HG02938 (cell line): ENCODE results near the gene GRK5.

Experiments used
- ATAC-seq: cut with Tn5 transposase; IDR thresholded peaks from one replicate; pipeline ENCODE4 v1.9.1; 2021; ENCODE audit warnings: mild to moderate bottlenecking, moderate library complexity; ENCODE audit not compliant: unreplicated experiment

Gene GRK5

GRCh38 chr10:119337223-119337622 lies 129.9 kb downstream of the GRK5 start:
- no peak for ATAC-seq

DNA sequence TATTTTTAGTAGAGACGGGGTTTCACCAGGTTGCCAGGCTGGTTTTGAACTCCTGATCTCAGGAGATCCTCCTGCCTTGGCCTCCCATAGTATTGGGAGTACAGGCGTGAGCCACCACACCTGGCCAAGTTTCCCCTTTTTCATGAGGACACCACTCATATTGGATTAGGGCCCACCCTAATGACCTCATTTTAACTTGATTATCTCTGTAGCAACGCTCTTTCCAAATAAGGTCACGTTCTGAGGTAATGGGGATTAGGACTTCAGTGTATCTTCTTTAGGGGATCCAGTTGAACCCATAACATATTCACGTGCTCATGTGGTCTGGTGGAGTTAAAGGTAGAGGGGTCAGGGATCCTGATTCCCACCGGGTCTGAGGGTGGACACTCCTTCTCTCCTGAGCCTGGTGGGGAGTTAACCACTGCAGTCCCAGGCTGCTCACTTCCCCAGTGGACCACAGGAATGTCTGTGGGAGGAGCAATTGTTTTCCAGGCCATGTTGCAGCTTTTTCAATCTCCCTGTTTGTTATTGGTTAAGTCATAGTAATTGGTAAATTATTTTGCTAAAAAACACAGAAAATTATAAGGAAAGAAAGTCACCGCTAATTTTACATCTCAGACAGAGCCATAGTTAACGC lies 130.5 kb downstream of the GRK5 start:
- ATAC-seq = no peak

GRCh38 chr10:119339109-119339508 lies 131.7 kb downstream of the GRK5 start:
- ATAC-seq = no peak

- no peak for ATAC-seq
Observed at GRCh38 chr10:119340893-119341458, 133.6 kb downstream of the GRK5 start.

DNA sequence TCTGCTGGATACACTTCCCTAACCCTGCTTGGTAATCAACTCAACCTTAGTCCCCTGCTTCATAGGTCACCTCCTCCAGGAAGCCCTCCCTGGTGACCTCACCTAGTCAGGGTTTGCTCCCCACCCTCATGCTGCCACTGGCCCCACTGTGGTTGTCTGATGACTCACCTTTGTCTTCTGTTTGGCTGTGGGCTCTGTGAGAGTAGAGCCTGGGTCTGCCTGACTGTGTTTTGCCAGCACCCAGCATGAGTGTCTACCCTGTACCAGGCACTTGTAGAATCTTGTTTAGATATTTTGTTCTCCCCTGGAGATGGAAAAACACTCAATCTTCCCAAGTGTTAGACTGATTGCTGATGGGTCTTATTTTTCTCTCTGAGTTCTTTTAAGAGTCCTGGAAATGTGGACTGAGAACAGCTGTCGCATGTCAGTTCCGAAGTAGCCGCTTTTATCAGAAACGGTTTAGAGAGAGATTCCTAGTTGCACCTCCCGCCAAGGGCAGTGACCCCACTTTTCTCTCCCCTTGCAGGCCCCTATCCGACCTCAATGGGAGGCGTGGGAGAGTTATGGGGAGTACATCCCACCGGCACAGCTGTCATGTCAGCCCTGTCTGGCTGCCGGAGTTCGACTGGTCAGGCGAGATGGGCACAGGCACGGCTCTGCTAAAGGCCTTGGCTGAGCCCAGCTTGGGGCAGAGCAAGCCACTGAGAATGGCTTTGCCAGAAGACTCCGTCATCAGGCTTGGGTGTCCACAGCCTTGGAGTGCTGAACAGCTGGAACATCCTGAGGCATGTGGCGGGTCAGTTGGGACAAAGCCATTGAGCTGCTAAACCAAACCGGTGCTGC lies 134.3 kb downstream of the GRK5 start:
- no peak for ATAC-seq

GRCh38 chr10:119342335-119342734 lies 135.0 kb downstream of the GRK5 start:
- no peak for ATAC-seq

GRCh38 chr10:119343011-119343601 lies 135.7 kb downstream of the GRK5 start:
- no peak for ATAC-seq

DNA sequence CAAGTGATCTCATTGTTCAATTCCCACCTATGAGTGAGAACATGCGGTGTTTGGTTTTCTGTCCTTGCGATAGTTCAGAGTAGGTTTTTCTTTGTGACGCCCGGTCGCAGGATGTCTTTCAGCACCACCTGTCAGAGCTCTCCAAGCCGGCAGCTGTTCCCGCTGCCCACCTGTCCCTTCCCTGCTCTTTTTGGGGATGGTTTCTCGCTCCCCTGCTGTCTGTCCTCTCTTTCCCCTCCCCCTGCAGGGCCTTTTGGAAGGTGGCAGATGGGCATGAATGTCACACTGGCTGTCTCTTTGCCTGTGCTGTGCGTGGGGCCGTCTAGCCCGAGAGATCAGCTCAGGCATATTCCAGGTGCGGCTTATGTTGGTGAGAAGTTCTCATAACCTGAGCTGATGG lies 137.0 kb downstream of the GRK5 start:
- no peak for ATAC-seq

GRCh38 chr10:119346095-119346832 lies 138.9 kb downstream of the GRK5 start:
- ATAC-seq = no peak

DNA sequence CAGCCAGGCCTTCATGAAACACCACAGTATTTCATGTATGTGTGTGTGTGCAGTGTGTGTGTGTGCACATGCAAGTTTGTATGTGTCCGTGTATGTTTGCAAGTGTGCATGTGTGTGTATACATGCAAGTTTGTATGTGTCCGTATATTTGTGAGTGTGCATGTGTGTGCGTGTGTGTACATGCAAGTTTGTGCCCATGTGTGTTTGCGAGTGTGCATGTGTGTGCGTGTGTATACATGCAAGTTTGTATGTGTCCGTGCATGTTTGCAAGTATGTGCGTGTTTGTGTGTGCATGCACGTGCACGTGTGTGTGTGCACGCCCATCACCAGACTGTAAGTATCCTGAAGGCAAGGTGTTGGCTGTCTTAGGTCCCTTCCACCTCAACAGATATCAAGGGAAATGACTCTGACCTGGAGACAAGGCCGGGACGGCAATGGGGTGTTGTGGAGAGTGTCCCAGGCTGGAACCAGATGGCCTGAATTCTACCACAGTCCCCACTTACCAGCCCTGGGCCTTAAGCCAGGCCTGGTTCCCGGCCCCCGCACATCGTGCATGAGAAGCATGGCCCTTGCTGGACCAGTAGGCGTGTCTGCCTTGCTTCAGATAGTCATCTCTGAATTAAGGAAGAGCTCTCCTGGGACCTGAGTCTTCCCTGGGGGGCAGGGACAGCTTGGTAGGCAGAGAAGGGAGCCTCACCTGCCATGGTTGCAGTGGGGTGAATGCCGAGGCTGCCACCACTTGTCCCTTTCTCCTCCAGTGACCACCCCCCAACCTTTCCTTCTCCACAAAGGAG lies 140.0 kb downstream of the GRK5 start:
- ATAC-seq = no peak

DNA sequence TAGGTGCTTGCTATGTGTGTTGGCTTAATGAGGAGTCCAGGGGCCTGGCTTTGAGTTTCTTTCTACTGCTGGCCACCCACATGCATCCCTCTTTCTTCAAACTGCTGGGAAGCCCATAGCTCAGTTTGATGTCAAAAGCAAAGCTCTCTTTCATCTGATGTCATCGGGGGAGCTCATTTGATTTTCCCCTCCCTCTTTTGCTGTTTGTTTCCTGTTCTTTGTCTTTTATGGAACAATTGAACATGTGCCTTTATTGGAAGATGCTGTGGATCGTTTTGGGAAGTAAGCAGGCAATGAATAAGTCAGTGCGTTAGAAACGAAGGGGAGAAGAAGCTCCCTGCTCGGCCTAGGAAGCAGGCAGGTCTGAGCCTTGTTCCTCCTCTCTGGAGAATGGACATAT lies 140.7 kb downstream of the GRK5 start:
- no peak for ATAC-seq

DNA sequence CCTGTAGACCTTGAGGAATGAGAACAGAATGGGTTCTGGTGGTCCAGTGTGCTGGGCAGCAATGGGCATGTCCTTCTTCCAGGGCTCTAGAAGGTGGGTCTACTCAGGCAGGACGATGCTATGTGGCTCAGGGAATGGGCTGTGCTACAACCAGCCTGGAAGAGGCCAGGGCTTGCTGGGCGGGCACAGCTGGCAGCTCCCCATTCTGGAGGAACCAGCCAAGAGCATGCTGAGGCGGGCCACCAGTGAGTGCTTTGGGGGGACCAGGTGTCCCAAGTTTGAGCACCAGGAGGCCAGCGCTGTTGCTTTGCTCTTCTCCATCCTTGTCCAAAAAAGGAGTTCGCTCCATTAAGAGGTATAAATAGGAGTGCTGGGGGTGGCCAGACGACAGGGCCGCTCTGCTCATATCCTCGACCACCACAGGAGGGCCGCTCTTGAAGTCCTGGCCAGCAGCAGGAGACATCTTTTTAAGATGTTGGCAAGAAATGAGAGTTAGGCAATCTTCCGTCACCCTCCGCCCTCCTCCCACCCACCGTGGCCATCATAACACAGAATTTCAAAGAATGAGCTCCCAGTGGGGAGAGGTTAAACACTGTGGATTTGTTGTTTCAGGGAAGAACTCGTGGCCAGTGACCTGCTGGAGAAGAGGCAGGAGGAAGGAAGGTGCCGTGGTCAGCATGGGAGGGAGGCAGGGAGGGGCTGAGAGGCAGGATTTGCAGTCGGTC lies 141.3 kb downstream of the GRK5 start:
- no peak for ATAC-seq

- no peak for ATAC-seq
Observed at GRCh38 chr10:119349341-119349740, 142.0 kb downstream of the GRK5 start.

GRCh38 chr10:119349937-119350501 lies 142.6 kb downstream of the GRK5 start:
- no peak for ATAC-seq

- no peak for ATAC-seq
Observed at GRCh38 chr10:119350502-119351097, 143.2 kb downstream of the GRK5 start.

- ATAC-seq = no peak
Observed at GRCh38 chr10:119351189-119351588, 143.8 kb downstream of the GRK5 start.

DNA sequence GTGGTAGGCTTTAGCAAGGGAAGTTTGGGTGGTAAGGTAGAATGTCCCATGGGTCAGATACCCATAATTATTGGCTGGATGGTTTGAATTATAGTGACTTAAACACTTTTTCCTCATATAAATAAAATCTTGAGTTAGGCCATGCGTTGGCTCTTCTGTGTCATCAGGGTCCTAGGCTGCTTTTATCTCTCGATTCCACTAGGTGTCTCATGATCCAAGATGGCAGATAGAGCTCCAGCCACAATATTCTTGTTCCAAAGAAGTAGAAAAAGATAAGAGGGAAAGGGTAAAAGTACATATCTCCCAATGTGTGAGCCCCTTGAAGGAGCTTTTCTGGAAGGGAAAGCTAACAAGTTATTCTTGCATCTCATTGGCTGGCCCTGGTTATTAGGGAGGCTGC lies 144.7 kb downstream of the GRK5 start:
- no peak for ATAC-seq

DNA sequence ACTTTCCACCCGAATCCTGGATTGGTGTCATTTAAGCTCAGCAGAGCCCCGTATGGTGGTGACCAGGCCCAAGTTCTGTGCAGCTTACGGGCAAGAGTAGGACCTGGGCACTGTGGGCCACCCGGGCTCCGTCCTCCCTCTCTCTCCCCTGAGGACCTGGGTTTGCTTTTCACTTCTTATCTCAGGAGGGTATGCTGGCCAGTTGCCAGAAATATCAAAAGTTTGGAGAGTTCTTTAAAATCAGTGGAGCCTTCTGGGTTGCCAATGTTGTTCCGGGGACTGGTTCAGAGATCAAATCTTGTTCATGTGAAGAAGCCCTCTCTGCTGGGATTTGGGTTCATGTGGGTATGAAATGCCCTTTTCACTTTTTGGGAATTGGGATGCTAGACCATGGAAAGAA lies 145.4 kb downstream of the GRK5 start:
- ATAC-seq = no peak

- ATAC-seq = no peak
Observed at GRCh38 chr10:119353421-119353820, 146.1 kb downstream of the GRK5 start.
